Mesenchymal stem cell (in vitro differentiated cells and primary cell): ENCODE data around the gene AKAP9.

ENCODE experiments used
- DNase-seq: peaks from one replicate; pipeline ENCODE4 v3.0.0-alpha.2; 2013
- H2AFZ ChIP-seq: one replicate; pipeline ENCODE4 v1.6.1; 2013; ENCODE audit warnings: low read depth, mild to moderate bottlenecking, control low read depth, inconsistent platforms, low read length, moderate library complexity
- H2AK5ac ChIP-seq: 2 replicates; pipeline ENCODE4 v1.6.1; 2013; ENCODE audit warnings: low read length, moderate library complexity, mild to moderate bottlenecking, inconsistent platforms; ENCODE audit not compliant: severe bottlenecking
- H2BK120ac ChIP-seq: one replicate; pipeline ENCODE4 v1.6.1; 2013; ENCODE audit warnings: low read depth, mild to moderate bottlenecking, inconsistent platforms, low read length, moderate library complexity
- H2BK12ac ChIP-seq, 2 experiments: one replicate each; pipeline ENCODE4 v1.6.1; 2013; ENCODE audit warnings: inconsistent platforms in 2 of 2, low read length in 2 of 2, mild to moderate bottlenecking in 2 of 2, moderate library complexity in 2 of 2, control low read depth in 1 of 2
- H2BK15ac ChIP-seq: one replicate; pipeline ENCODE4 v1.6.1; 2013; ENCODE audit warnings: mild to moderate bottlenecking, low read depth, inconsistent platforms; ENCODE audit not compliant: poor library complexity, severe bottlenecking
- H2BK5ac ChIP-seq: 2 replicates; pipeline ENCODE4 v1.6.1; 2013; ENCODE audit warnings: low read depth, mild to moderate bottlenecking, low read length, control low read depth, inconsistent platforms; ENCODE audit not compliant: poor library complexity, severe bottlenecking
- H3K14ac ChIP-seq, 2 experiments: one replicate each; pipeline ENCODE4 v1.6.1; 2013; ENCODE audit warnings: inconsistent platforms in 2 of 2, low read length in 2 of 2, control low read depth in 1 of 2, mild to moderate bottlenecking in 1 of 2, moderate library complexity in 1 of 2
- H3K18ac ChIP-seq, 2 experiments: one replicate each; pipeline ENCODE4 v1.6.1; 2013; ENCODE audit warnings: inconsistent platforms in 2 of 2, low read length in 2 of 2, control low read depth in 1 of 2, low read depth in 1 of 2, mild to moderate bottlenecking in 1 of 2
- H3K23ac ChIP-seq, 2 experiments: one replicate each; pipeline ENCODE4 v1.6.1; 2013; ENCODE audit warnings: inconsistent platforms in 2 of 2, low read length in 2 of 2, mild to moderate bottlenecking in 2 of 2, moderate library complexity in 2 of 2, control low read depth in 1 of 2
- H3K27ac ChIP-seq: 2 replicates; pipeline ENCODE4 v1.5.1; 2013; ENCODE audit warnings: mild to moderate bottlenecking, moderate library complexity, low read length, control low read depth, inconsistent platforms; ENCODE audit not compliant: poor library complexity, severe bottlenecking
- H3K27me3 ChIP-seq, 2 experiments: 2 replicates each; pipeline versions ENCODE4 v1.6.1 to v1.7.0; 2013; ENCODE audit warnings: low read length in 2 of 2, mild to moderate bottlenecking in 2 of 2, moderate library complexity in 2 of 2, control low read depth in 1 of 2, inconsistent platforms in 1 of 2; ENCODE audit not compliant: control insufficient read depth in 1 of 2, insufficient read depth in 1 of 2
- H3K36me3 ChIP-seq, 2 experiments: 2 replicates each; pipeline versions ENCODE4 v1.6.1 to v1.7.0; 2013; ENCODE audit warnings: low read length in 2 of 2, control low read depth in 1 of 2, inconsistent platforms in 1 of 2, low read depth in 1 of 2, mild to moderate bottlenecking in 1 of 2; ENCODE audit not compliant: insufficient read depth in 2 of 2, control insufficient read depth in 1 of 2
- H3K4ac ChIP-seq, 2 experiments: one replicate each; pipeline ENCODE4 v1.6.1; 2013; ENCODE audit warnings: inconsistent platforms in 2 of 2, low read length in 2 of 2, mild to moderate bottlenecking in 2 of 2, moderate library complexity in 2 of 2, control low read depth in 1 of 2, low read depth in 1 of 2
- H3K4me1 ChIP-seq: 2 replicates; pipeline ENCODE4 v1.6.1; 2013; ENCODE audit warnings: low read depth, low read length, control low read depth; ENCODE audit not compliant: control insufficient read depth, insufficient read depth
- H3K4me2 ChIP-seq: 2 replicates; pipeline ENCODE4 v1.6.1; 2013; ENCODE audit warnings: low read length, mild to moderate bottlenecking, inconsistent platforms; ENCODE audit not compliant: poor library complexity, severe bottlenecking
- H3K4me3 ChIP-seq, 2 experiments: 2 replicates each; pipeline versions ENCODE4 v1.5.1 to v1.7.0; 2013; ENCODE audit warnings: low read length in 2 of 2, mild to moderate bottlenecking in 2 of 2, control low read depth in 1 of 2, low read depth in 1 of 2; ENCODE audit not compliant: insufficient read depth in 1 of 2
- H3K79me1 ChIP-seq: replicated peaks from 2 replicates; pipeline ENCODE4 v1.6.1; 2013; ENCODE audit warnings: mild to moderate bottlenecking, control low read depth, low read length, inconsistent platforms; ENCODE audit not compliant: poor library complexity, severe bottlenecking
- H3K9ac ChIP-seq: 2 replicates; pipeline ENCODE4 v1.7.0; 2013; ENCODE audit warnings: mild to moderate bottlenecking, low read length, moderate library complexity
- H3K9me3 ChIP-seq: 2 replicates; pipeline ENCODE4 v1.7.0; 2013; ENCODE audit warnings: mild to moderate bottlenecking, low read length; ENCODE audit not compliant: control insufficient read depth
- H4K8ac ChIP-seq: one replicate; pipeline ENCODE4 v1.6.1; 2013; ENCODE audit warnings: inconsistent platforms, mild to moderate bottlenecking, low read length, moderate library complexity
- H4K91ac ChIP-seq: one replicate; pipeline ENCODE4 v1.6.1; 2013; ENCODE audit warnings: mild to moderate bottlenecking, low read length, inconsistent platforms
- WGBS: methylation state at CpG from one replicate; pipeline ENCODE4 v1.1.7; 2013; ENCODE audit warnings: mixed read lengths; 5-methylcytosine and 5-hydroxymethylcytosine counted together

The AKAP9 gene

GRCh38 chr7:92061154-92061553 lies 120.5 kb downstream of the AKAP9 start:
- Histone ChIP-seq H3K4me1 (no peaks in the 10 kb centered on the region), H2BK120ac (no peak overlapping the region), H3K27me3 (no peaks in the 10 kb centered on the region), H3K14ac (no peak overlapping the region), H3K9me3 (no peaks in the 10 kb centered on the region), H4K8ac (no peak overlapping the region), H3K27ac (no peak overlapping the region), H2AFZ (no peak overlapping the region), H3K23ac (no peak overlapping the region), H3K79me1 (peaks cover 5% of the 10 kb centered on the region), H3K4me3 (no peak overlapping the region), H4K91ac (no peak overlapping the region), H2BK15ac (no peak overlapping the region), H3K36me3 (peaks cover 0 to 51% of the 10 kb centered on the region in 2 experiments), H3K4me2 (no peak overlapping the region), H2BK12ac (no peak overlapping the region), H2AK5ac (no peak overlapping the region), H3K4ac (no peak overlapping the region), H3K9ac (no peak overlapping the region), H2BK5ac (no peak overlapping the region), H3K18ac (no peak overlapping the region)
- DNase-seq, result no peak
- WGBS, result 93% methylated on average over 4 of the region's 5 CpGs

DNA sequence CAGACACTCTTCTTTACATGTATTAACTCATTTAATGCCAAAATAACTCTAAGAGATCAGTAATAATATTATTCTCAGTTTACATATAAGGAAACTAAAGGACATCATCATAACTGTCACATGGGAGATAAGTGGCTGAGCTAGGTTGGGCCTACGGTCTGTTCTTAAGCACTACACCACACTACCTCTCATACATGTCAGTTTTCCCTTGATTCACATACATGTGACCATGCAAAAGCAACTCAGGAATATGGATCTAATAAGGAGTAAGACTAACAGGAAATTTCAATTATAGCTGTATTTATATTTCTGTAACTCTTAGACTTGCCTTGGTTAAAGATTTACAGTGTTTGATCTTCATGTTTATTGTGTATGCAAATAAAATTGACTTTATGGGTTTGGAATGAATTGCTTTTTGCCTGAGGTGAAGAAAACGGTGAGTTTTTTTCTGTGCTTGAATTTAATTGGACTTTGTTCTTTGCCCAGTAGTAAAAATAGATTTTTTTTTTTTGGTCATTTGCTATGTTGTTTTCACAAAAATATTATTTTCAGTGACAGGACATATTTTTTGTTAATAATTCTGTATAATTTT lies 123.9 kb downstream of the AKAP9 start:
- Histone ChIP-seq H3K23ac (no peak overlapping the region), H2BK15ac (no peak overlapping the region), H4K8ac (no peak overlapping the region), H3K36me3 (peaks cover 0 to 70% of the 10 kb centered on the region in 2 experiments), H2AFZ (no peak overlapping the region), H3K18ac (no peak overlapping the region), H4K91ac (no peak overlapping the region), H2AK5ac (no peak overlapping the region), H2BK120ac (no peak overlapping the region), H3K27ac (no peak overlapping the region), H2BK12ac (no peak overlapping the region), H3K9me3 (no peaks in the 10 kb centered on the region), H3K9ac (no peak overlapping the region), H3K4me3 (no peak overlapping the region), H2BK5ac (no peak overlapping the region), H3K79me1 (peaks cover 5% of the 10 kb centered on the region), H3K27me3 (no peaks in the 10 kb centered on the region), H3K14ac (no peak overlapping the region), H3K4me2 (no peak overlapping the region), H3K4ac (no peak overlapping the region), H3K4me1 (no peaks in the 10 kb centered on the region)
- no peak for DNase-seq
- WGBS, result 100% methylated on average over 2 of the region's 2 CpGs

DNA sequence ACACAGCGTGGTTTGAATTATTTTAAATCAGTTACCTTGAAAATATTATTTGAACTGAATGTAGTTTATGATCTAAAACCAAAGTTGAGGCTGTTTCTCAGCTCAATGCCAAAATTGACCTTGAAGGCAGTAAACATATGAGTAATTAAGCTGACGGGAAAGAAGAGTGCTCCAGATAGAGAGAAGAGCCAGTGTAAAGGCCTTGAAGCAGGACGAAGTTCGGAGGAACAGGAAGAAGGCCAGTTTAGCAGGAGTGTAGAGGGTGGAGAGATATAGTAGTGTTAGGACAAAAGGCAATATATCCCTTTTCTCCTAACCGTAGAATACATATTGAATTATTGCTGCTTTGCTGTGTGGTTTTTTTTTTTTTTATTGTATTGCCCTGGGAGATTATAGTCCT lies 130.4 kb downstream of the AKAP9 start:
- Histone ChIP-seq H2BK12ac (no peak overlapping the region), H2BK15ac (no peak overlapping the region), H3K9ac (no peak overlapping the region), H3K27ac (no peak overlapping the region), H3K9me3 (no peaks in the 10 kb centered on the region), H4K8ac (no peak overlapping the region), H3K36me3 (peaks cover 0 to 57% of the 10 kb centered on the region in 2 experiments), H2BK120ac (no peak overlapping the region), H3K4me1 (no peaks in the 10 kb centered on the region), H4K91ac (no peak overlapping the region), H2AK5ac (no peak overlapping the region), H2AFZ (no peak overlapping the region), H3K4me2 (no peak overlapping the region), H3K4me3 (no peak overlapping the region), H3K27me3 (no peaks in the 10 kb centered on the region), H3K18ac (no peak overlapping the region), H2BK5ac (no peak overlapping the region), H3K4ac (no peak overlapping the region), H3K23ac (no peak overlapping the region), H3K79me1 (peaks cover 4% of the 10 kb centered on the region), H3K14ac (no peak overlapping the region)
- WGBS, result 88% methylated on average over 4 of the region's 5 CpGs
- peak; percentile 5 for DNase-seq

DNA sequence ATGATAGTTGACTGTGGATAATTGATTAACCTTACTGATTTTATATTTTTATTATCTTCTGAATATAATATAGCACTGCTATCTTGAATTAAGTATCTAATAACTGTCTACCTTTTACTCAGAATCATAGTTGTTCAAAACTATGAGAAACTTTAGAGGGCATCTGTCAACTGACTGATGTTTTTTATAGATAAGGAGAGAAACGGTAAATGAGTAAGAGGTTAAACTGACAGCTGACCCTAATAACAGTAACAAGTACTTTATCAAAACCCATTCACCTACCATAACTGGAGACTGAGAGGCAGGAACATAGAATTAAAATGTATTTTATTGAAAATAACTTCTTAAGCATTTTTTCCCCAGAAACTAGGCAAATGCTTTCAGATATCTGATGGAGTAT lies 131.5 kb downstream of the AKAP9 start:
- H2BK5ac ChIP-seq, result no peak overlapping the region
- no CpG with 5 or more reads among the region's 1 CpG for WGBS
- no peak overlapping the region for H3K4me3 ChIP-seq
- DNase-seq, result no peak
- H3K4ac ChIP-seq, result no peak overlapping the region
- H3K36me3 ChIP-seq, result peaks cover 0 to 54% of the 10 kb centered on the region in 2 experiments
- H3K9me3 ChIP-seq, result no peaks in the 10 kb centered on the region
- H3K18ac ChIP-seq, result no peak overlapping the region
- no peak overlapping the region for H3K9ac ChIP-seq
- H2BK12ac ChIP-seq, result no peak overlapping the region
- H3K23ac ChIP-seq, result no peak overlapping the region
- H3K27me3 ChIP-seq, result no peaks in the 10 kb centered on the region
- no peak overlapping the region for H4K8ac ChIP-seq
- H4K91ac ChIP-seq, result no peak overlapping the region
- H3K79me1 ChIP-seq, result peaks cover 1% of the 10 kb centered on the region
- no peak overlapping the region for H3K14ac ChIP-seq
- H2BK15ac ChIP-seq, result no peak overlapping the region
- no peak overlapping the region for H2BK120ac ChIP-seq
- H3K27ac ChIP-seq, result no peak overlapping the region
- H2AK5ac ChIP-seq, result no peak overlapping the region
- H3K4me2 ChIP-seq, result no peak overlapping the region
- no peak overlapping the region for H2AFZ ChIP-seq
- no peaks in the 10 kb centered on the region for H3K4me1 ChIP-seq
